H1 (cell line): ENCODE results near the gene FGGY. TPM values are rescaled to one million over a fixed set of nuclear protein-coding genes. Genes with fewer than 3 reads are reported as not detected.

Source experiments
- BRCA1 ChIP-seq: IDR thresholded peaks from 2 replicates; pipeline ENCODE4 v1.6.1; 2012; ENCODE audit warnings: low read depth, low read length, improper control_type of control experiment
- CHD7 ChIP-seq: fragments of 300-600 bp; sonication (generic); IDR thresholded peaks from 2 replicates; pipeline ENCODE4 v1.7.1; 2012; ENCODE audit warnings: low read length, moderate library complexity, mild to moderate bottlenecking, inconsistent platforms; ENCODE audit not compliant: insufficient replicate concordance
- HDAC6 ChIP-seq: IDR thresholded peaks from one replicate; pipeline ENCODE4 v1.7.1; 2012; ENCODE audit warnings: low read depth, mild to moderate bottlenecking, inconsistent platforms, low read length, moderate library complexity
- TCF12 ChIP-seq: IDR thresholded peaks from 2 replicates; pipeline ENCODE4 v1.6.1; 2011; ENCODE audit warnings: low read depth, mild to moderate bottlenecking, low read length
- TEAD4 ChIP-seq: IDR thresholded peaks from 2 replicates; pipeline ENCODE4 v1.6.1; 2012; ENCODE audit warnings: low read depth, low read length, inconsistent platforms, mixed read lengths
- polyA plus RNA-seq, 7 experiments: library from polyadenylated mRNA; depleted of rRNA in 3 of 7; stranded (reverse) in 5 of 7; unstranded in 2 of 7; fragments of >200 nt in 5 of 7; fragments of 200-250 nt in 2 of 7; gene quantifications; 1 replicate in 5 of 7; 2 replicates in 1 of 7; 4 replicates in 1 of 7; pipeline versions ENCODE4 v1.2.1 to v1.2.3, GENCODE V29; 2011 to 2013; ENCODE audit warnings: missing spikeins in 2 of 7, mixed read lengths in 2 of 7
- total RNA-seq: library from RNA; stranded (reverse); fragmentation: NEBNext Ultra II Directional; extraction: Animal tissue kit (Norgen Biotek cat#: 25700); gene quantifications from 2 replicates; pipeline ENCODE4 v1.2.1, GENCODE V29; 2021

Gene FGGY
- total and polyA plus RNA-seq, 2 of the 8 experiments (the other 6 are each of a cell fraction or from before 2014, with no cell fraction given) = 10.3 to 12.5 TPM

DNA sequence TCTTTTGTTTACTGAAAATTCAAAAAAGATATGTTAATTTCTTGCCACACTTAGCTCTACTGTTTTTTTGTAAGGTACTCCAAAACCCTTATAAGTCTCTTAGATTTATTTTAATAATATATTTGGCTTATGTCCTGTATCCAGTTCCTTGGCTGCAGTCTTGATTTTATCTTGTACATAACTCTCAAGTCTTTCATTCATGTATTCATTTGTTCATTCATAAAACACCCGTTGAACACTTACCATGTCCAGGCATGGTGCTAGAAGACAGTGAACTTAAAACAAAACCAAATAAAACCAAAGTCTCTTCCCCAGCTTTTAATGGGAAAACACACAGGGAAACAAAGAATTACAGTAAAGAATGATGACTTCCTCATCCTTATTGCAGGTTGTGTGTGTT lies 215.8 kb downstream of the FGGY start (continued):
- TF ChIP-seq CHD7 (no peak), HDAC6 (no peak), BRCA1 (no peak), TEAD4 (no peak), TCF12 (no peak)
